Ishikawa (cell line): ENCODE data around the gene C9orf57.

Experiments
- CEBPB ChIP-seq: IDR thresholded peaks from 2 replicates; pipeline ENCODE4 v1.6.1; 2012
- CREB1 ChIP-seq: IDR thresholded peaks from 2 replicates; pipeline ENCODE4 v1.6.1; 2012; ENCODE audit warnings: low read depth
- EGR1 ChIP-seq: IDR thresholded peaks from 2 replicates; pipeline ENCODE4 v1.6.1; 2012
- EP300 ChIP-seq: IDR thresholded peaks from 2 replicates; pipeline ENCODE4 v1.6.1; 2012; ENCODE audit warnings: borderline replicate concordance
- FOXM1 ChIP-seq: IDR thresholded peaks from 2 replicates; pipeline ENCODE4 v1.6.1; 2012; ENCODE audit warnings: low read depth, borderline replicate concordance
- NFIC ChIP-seq: IDR thresholded peaks from 2 replicates; pipeline ENCODE4 v1.6.1; 2012
- RAD21 ChIP-seq: IDR thresholded peaks from 2 replicates; pipeline ENCODE4 v1.6.1; 2012; ENCODE audit warnings: low read depth
- TAF1 ChIP-seq: IDR thresholded peaks from 2 replicates; pipeline ENCODE4 v1.6.1; 2012; ENCODE audit warnings: low read depth, mild to moderate bottlenecking
- TCF12 ChIP-seq: IDR thresholded peaks from 2 replicates; pipeline ENCODE4 v1.6.1; 2012; ENCODE audit warnings: low read depth
- TEAD4 ChIP-seq: IDR thresholded peaks from 2 replicates; pipeline ENCODE4 v1.6.1; 2012
- YY1 ChIP-seq: IDR thresholded peaks from 2 replicates; pipeline ENCODE4 v1.6.1; 2012; ENCODE audit warnings: low read depth
- ZBTB7A ChIP-seq: IDR thresholded peaks from 2 replicates; pipeline ENCODE4 v1.6.1; 2012; ENCODE audit warnings: low read depth
- TF ChIP-seq, protein P1 (sequence below): IDR thresholded peaks from 2 replicates; pipeline ENCODE4 v1.6.1; 2012
- TF ChIP-seq, protein P2 (sequence below): IDR thresholded peaks from 2 replicates; pipeline ENCODE4 v1.6.1; 2012; ENCODE audit warnings: low read depth, mild to moderate bottlenecking
- TF ChIP-seq, protein P3 (sequence below): IDR thresholded peaks from 2 replicates; pipeline ENCODE4 v1.6.1; 2012

C9orf57 gene

DNA sequence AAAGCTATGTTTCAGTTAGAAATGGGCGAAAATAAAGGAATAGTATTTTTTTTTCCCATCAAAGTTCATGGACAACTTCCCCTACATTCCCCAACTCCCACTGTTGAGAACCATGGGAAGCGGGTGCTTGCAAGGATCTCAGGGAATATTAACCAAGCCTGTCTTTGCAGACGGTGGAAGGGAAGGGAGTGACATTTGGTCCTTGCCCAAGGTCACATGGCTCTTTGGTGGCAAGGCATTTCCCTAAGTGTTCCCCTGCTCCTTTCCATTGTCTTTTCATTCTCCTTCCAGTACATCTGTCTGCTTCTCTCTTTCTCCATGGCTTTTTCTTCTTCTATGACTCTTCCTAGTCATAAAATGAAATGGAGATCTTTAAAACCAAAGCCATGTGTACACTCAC is 19.0 kb downstream of the C9orf57 start:
- TF ChIP-seq, protein P1, sequence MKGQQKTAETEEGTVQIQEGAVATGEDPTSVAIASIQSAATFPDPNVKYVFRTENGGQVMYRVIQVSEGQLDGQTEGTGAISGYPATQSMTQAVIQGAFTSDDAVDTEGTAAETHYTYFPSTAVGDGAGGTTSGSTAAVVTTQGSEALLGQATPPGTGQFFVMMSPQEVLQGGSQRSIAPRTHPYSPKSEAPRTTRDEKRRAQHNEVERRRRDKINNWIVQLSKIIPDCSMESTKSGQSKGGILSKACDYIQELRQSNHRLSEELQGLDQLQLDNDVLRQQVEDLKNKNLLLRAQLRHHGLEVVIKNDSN, result peak; percentile 76
- TF ChIP-seq CREB1, result no peak

DNA sequence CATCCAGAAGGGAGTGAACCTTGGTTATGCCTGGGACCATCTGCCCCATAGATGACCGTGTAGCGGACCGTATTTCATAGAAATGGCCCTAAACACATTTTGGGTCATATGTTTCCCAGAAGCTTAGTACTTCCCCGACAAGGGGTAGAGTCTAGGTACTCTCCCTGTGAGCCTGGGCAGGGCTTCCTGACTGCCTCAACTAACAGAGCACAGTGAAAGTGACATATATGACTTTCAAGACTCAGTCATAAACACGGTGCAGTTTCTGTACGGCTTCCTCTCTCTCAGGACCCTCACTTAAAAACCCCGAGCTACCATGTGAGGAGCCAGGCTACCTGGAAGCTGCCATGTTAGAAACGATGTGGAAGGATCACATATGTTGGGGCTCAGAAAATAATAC is 20.9 kb downstream of the C9orf57 start:
- TF ChIP-seq FOXM1 (no peak), TCF12 (no peak), NFIC (no peak), TEAD4 (no peak), CEBPB (no peak), EGR1 (no peak), ZBTB7A (no peak), CREB1 (no peak), RAD21 (no peak), TAF1 (no peak)
- TF ChIP-seq, protein P2, sequence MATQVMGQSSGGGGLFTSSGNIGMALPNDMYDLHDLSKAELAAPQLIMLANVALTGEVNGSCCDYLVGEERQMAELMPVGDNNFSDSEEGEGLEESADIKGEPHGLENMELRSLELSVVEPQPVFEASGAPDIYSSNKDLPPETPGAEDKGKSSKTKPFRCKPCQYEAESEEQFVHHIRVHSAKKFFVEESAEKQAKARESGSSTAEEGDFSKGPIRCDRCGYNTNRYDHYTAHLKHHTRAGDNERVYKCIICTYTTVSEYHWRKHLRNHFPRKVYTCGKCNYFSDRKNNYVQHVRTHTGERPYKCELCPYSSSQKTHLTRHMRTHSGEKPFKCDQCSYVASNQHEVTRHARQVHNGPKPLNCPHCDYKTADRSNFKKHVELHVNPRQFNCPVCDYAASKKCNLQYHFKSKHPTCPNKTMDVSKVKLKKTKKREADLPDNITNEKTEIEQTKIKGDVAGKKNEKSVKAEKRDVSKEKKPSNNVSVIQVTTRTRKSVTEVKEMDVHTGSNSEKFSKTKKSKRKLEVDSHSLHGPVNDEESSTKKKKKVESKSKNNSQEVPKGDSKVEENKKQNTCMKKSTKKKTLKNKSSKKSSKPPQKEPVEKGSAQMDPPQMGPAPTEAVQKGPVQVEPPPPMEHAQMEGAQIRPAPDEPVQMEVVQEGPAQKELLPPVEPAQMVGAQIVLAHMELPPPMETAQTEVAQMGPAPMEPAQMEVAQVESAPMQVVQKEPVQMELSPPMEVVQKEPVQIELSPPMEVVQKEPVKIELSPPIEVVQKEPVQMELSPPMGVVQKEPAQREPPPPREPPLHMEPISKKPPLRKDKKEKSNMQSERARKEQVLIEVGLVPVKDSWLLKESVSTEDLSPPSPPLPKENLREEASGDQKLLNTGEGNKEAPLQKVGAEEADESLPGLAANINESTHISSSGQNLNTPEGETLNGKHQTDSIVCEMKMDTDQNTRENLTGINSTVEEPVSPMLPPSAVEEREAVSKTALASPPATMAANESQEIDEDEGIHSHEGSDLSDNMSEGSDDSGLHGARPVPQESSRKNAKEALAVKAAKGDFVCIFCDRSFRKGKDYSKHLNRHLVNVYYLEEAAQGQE, result no peak
- TF ChIP-seq, protein P3, sequence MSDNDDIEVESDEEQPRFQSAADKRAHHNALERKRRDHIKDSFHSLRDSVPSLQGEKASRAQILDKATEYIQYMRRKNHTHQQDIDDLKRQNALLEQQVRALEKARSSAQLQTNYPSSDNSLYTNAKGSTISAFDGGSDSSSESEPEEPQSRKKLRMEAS, result no peak

DNA sequence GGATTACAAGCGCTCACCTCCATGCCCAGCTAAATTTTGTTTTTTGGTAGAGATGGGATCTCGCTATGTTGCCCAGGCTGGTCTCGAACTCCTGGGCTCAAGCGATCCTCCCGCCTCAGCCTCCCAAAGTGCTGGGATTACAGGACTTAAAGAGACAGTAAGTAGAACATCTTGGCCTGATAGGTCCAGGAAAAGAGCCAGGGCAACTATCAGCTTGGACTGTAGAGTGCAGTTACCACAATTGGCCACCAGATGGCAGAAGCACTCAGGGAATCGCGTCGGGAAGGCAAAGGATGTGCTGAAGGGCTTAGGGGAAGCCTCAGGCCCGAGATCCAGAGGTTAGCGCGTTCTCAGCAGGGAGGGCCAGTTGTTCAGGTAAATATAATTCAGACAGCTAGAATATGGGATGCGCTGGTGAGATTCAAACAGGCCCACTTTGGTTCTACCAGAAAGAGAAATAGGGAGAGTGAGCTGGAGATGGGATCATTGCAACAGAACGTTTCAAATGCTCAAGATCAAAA is 21.5 kb downstream of the C9orf57 start:
- TF ChIP-seq EGR1 (no peak), RAD21 (peak; percentile 100), YY1 (no peak)

DNA sequence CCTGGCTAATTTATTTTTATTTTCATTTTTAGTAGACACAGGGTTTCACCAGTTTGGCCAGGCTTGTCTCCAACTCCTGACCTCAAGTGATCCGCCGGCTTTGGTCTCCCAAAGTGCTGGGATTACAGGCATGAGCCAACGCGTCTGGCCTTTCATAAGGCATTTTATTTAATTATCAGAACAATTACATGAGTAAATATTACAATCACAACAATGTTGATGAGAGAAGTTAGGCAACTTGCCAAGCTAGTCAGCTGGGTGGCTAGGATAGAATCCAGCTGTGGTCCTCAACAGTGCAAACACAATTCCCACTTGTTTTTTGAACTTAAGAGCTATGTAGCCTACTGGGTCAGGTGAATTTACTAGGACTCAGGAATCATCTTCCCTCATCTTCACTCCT is 22.0 kb downstream of the C9orf57 start:
- TF ChIP-seq EGR1 (no peak), TAF1 (no peak), YY1 (no peak), ZBTB7A (no peak), FOXM1 (no peak), NFIC (no peak), CREB1 (no peak)
- TF ChIP-seq, protein P1, result no peak

DNA sequence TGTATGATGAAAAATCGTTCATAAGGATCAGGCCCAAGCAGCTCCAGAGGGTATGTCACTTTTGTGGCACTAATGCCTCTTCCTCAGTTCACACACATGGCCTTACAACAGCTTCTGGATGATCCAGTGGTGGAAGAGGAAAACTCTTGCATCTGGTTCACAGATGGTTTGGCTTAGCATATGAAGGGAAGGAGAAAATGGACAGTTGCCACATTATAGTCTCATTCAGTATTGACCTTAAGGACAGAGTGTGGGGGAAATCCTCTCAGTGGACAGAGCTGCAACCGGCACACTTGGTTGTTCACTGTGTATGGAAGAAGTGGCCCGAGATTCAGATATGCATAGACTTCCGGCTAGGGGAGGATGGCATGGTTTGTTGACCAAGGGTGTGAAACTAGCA is 22.8 kb downstream of the C9orf57 start:
- TF ChIP-seq TEAD4 (no peak), CEBPB (no peak), EP300 (no peak)
- TF ChIP-seq, protein P2, result no peak

DNA sequence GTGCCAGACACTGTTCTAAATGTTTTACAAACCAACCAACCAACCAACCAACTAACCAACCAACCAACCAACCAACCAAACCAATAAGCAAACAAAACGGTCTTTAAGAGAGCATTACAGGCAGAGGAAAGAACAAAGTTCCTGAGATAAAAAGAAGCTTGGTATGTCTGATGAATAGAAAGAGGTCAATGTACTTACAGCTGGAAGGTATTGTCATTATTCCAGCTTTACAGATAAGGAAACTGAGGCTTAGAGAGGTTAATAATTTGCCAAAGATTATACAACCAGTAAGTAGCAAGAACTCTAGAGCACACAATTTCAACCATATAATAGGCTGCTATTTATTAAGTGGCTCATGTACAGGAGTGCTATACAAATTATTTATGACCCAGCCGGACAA is 29.6 kb downstream of the C9orf57 start:
- TF ChIP-seq EP300 (no peak), YY1 (no peak), TEAD4 (no peak), CEBPB (no peak)
- TF ChIP-seq, protein P3, result no peak
- TF ChIP-seq, protein P2, result no peak
- TF ChIP-seq, protein P1, result no peak
